K562 (cell line): ENCODE measurements around the gene SPTBN2. TPM values are rescaled to one million over a fixed set of nuclear protein-coding genes. Genes with fewer than 3 reads are reported as not detected.

Experiments
- ATAC-seq: fragments of 200-7000 bp; cut with Tn5 transposase; 3 replicates; pipeline ENCODE4 v1.9.1; 2020; ENCODE audit warnings: moderate library complexity
- BruUV-seq: library from RNA; stranded (reverse); fragments of 400-500 nt; replicated peaks from 2 replicates; lab custom pipeline; 2021; lab: Mats Ljungman, UMichigan
- CTCF ChIA-PET: fragments of 300-600 bp; formaldehyde crosslinking; extraction: SDS; loops from one replicate; lab custom pipeline; 2021; ENCODE audit warnings: low intra/inter-chr PET ratio; lab: Yijun Ruan, JAX
- POLR2A ChIA-PET: fragments of 300-600, 350-650 bp; sonication (Branson Sonifier 250); formaldehyde crosslinking; extraction: SDS; loops from one replicate; lab custom pipeline; 2021; ENCODE audit warnings: antibody characterized with exemption, inconsistent platforms; lab: Yijun Ruan, JAX
- DNase-seq, 4 experiments: peaks; one replicate each; pipeline versions ENCODE4 v3.0.0 to v3.0.0-alpha.2; 2011 to 2018; ENCODE audit warnings: low spot score in 3 of 4, mixed read lengths in 3 of 4; ENCODE audit errors: extremely low read depth in 1 of 4
- FAIRE-seq: peaks from 2 replicates; lab custom pipeline; 2011; peaks lifted over from hg19 to GRCh38; lab: Jason Lieb, UNC
- H2AFZ ChIP-seq: 2 replicates; pipeline ENCODE4 v1.6.0; 2011; ENCODE audit warnings: low read depth, low read length, control low read depth, inconsistent platforms
- H3K27ac ChIP-seq: fragments of 200-600 bp; 3 replicates; pipeline ENCODE4 v1.8.0; 2011; ENCODE audit warnings: low read depth, mild to moderate bottlenecking, control low read depth, inconsistent platforms, low read length, moderate library complexity, mixed read lengths; ENCODE audit errors: extremely low read depth
- H3K27me3 ChIP-seq, 2 experiments: fragments of 300-600 bp in 1 of 2; 2 replicates in 1 of 2; 3 replicates in 1 of 2; pipeline versions ENCODE4 v1.6.0 to v1.8.0; 2011; ENCODE audit warnings: inconsistent platforms in 2 of 2, low read length in 2 of 2, mild to moderate bottlenecking in 1 of 2, mixed read lengths in 1 of 2, moderate library complexity in 1 of 2; ENCODE audit not compliant: control insufficient read depth in 2 of 2, insufficient read depth in 2 of 2
- H3K36me3 ChIP-seq: fragments of 300-600 bp; 3 replicates; pipeline ENCODE4 v1.8.0; 2011; ENCODE audit warnings: mild to moderate bottlenecking, low read length, inconsistent platforms; ENCODE audit not compliant: control insufficient read depth, insufficient read depth
- H3K4me1 ChIP-seq, 2 experiments: fragments of 200-600 bp in 1 of 2; replicated peaks in 1 of 2; 2 replicates in 1 of 2; 3 replicates in 1 of 2; pipeline versions ENCODE4 v1.5.1 to v1.8.0; 2011; ENCODE audit warnings: inconsistent platforms in 2 of 2, low read length in 2 of 2, mild to moderate bottlenecking in 1 of 2, mixed read lengths in 1 of 2, moderate library complexity in 1 of 2; ENCODE audit not compliant: control insufficient read depth in 2 of 2, insufficient read depth in 2 of 2
- H3K4me2 ChIP-seq: 2 replicates; pipeline ENCODE4 v1.6.1; 2011; ENCODE audit warnings: low read length, control low read depth, inconsistent platforms, mixed read lengths; ENCODE audit not compliant: insufficient read depth
- H3K4me3 ChIP-seq: fragments of 200-600 bp; sonication (generic), shearing (Covaris generic); 2 replicates; pipeline ENCODE4 v1.5.1; 2016; ENCODE audit warnings: control low read depth, inconsistent platforms
- H3K79me2 ChIP-seq: fragments of 200-600 bp; 3 replicates; pipeline ENCODE4 v1.8.0; 2011; ENCODE audit warnings: low read length, inconsistent platforms; ENCODE audit not compliant: control insufficient read depth, insufficient read depth
- H3K9ac ChIP-seq, 2 experiments: 2 replicates each; pipeline versions ENCODE4 v1.6.0 to v1.6.1; 2011; ENCODE audit warnings: low read depth in 2 of 2, low read length in 2 of 2, control low read depth in 1 of 2, inconsistent platforms in 1 of 2, mild to moderate bottlenecking in 1 of 2, mixed read lengths in 1 of 2; ENCODE audit not compliant: insufficient read depth in 1 of 2
- H3K9me1 ChIP-seq: one replicate; pipeline ENCODE4 v1.6.0; 2011; ENCODE audit warnings: inconsistent platforms, mild to moderate bottlenecking, low read length, moderate library complexity; ENCODE audit not compliant: control insufficient read depth, insufficient read depth
- H3K9me3 ChIP-seq: replicated peaks from 2 replicates; pipeline ENCODE4 v1.5.1; 2011; ENCODE audit warnings: low read depth, low read length, inconsistent platforms; ENCODE audit not compliant: control insufficient read depth, insufficient read depth
- H4K20me1 ChIP-seq: replicated peaks from 2 replicates; pipeline ENCODE4 v1.6.1; 2011; ENCODE audit warnings: low read length, inconsistent platforms, mixed read lengths; ENCODE audit not compliant: control insufficient read depth, insufficient read depth
- ARNT ChIP-seq, 2 experiments: fragments of 450-650 bp; IDR thresholded peaks; 2 replicates each; pipeline ENCODE4 v1.6.1; 2016; ENCODE audit warnings: mild to moderate bottlenecking in 1 of 2
- CTBP1 ChIP-seq: fragments of 450-650 bp; IDR thresholded peaks from 2 replicates; pipeline ENCODE4 v1.6.1; 2016; ENCODE audit warnings: borderline replicate concordance
- FIP1L1 ChIP-seq: fragments of 200-400 bp; formaldehyde crosslinking; IDR thresholded peaks from 2 replicates; pipeline ENCODE4 v1.6.1; 2018; ENCODE audit warnings: mild to moderate bottlenecking, low read depth, low read length; ENCODE audit not compliant: poor library complexity, severe bottlenecking
- JUN ChIP-seq, 2 experiments: sonication (generic) in 1 of 2; formaldehyde crosslinking in 1 of 2; IDR thresholded peaks; 2 replicates each; pipeline versions ENCODE4 v1.6.1 to v1.8.0; 2012 to 2022; ENCODE audit warnings: borderline replicate concordance in 2 of 2, mild to moderate bottlenecking in 2 of 2, improper control_type of control experiment in 1 of 2, low read depth in 1 of 2, low read length in 1 of 2, missing genetic modification reagents in 1 of 2
- MBD2 ChIP-seq: sonication (generic); IDR thresholded peaks from 2 replicates; pipeline ENCODE4 v1.6.1; 2016; ENCODE audit warnings: low read depth, borderline replicate concordance
- MTA1 ChIP-seq: fragments of 450-650 bp; IDR thresholded peaks from 2 replicates; pipeline ENCODE4 v1.6.1; 2017; ENCODE audit warnings: borderline replicate concordance
- RAD51 ChIP-seq: fragments of 450-650 bp; IDR thresholded peaks from 2 replicates; pipeline ENCODE4 v1.7.1; 2016; ENCODE audit warnings: low read depth, mild to moderate bottlenecking, borderline replicate concordance
- SP1 ChIP-seq: sonication (generic); formaldehyde crosslinking; IDR thresholded peaks from 2 replicates; pipeline ENCODE4 v1.8.1; 2022; ENCODE audit warnings: mild to moderate bottlenecking, missing genetic modification reagents
- TFAM ChIP-seq: fragments of 250-450 bp; sonication (Bioruptor Pico); conservative IDR thresholded peaks from 2 replicates; pipeline ENCODE4 v1.5.0; 2021; ENCODE audit warnings: mild to moderate bottlenecking, moderate library complexity
- ZFX ChIP-seq: sonication (generic); formaldehyde crosslinking; IDR thresholded peaks from 2 replicates; pipeline ENCODE4 v1.8.0; 2022; ENCODE audit warnings: mild to moderate bottlenecking, missing genetic modification reagents, moderate library complexity
- WGBS: fragments of 100-300 bp; shearing (Covaris generic); methylation state at CpG from one replicate; pipeline ENCODE4 v1.1.6; 2016; ENCODE audit warnings: low coverage, mixed read lengths; ENCODE audit not compliant: insufficient coverage; ENCODE audit errors: missing lambda C conversion rate; 5-methylcytosine and 5-hydroxymethylcytosine counted together
- in situ Hi-C: fragments of 300-500 bp; cut with MboI; formaldehyde crosslinking; loops from 4 replicates; pipeline ENCODE4 v1.15.0; 2018; ENCODE audit warnings: inconsistent platforms, mixed read lengths
- intact Hi-C: fragments of 100-400 bp; cut with micrococcal nuclease; formaldehyde crosslinking; loops from 2 replicates; pipeline ENCODE4 v1.14.2; 2022
- polyA plus RNA-seq, 8 experiments: library from polyadenylated mRNA; depleted of rRNA in 4 of 8; stranded (reverse) in 5 of 8; unstranded in 3 of 8; fragments of >200 nt; fragmentation: Nextera tagmentation in 2 of 8; fragmentation: Illumina TruSeq in 1 of 8; extraction: Ambion mirVana in 2 of 8; extraction: Trizol in 1 of 8; gene quantifications; 2 replicates each; pipeline versions ENCODE4 v1.2.1 to v1.2.3, GENCODE V29; 2011 to 2014; ENCODE audit warnings: inconsistent platforms in 1 of 8, missing spikeins in 1 of 8
- total RNA-seq, 7 experiments: library from RNA; depleted of rRNA in 6 of 7; stranded (reverse); fragments of >200 nt in 6 of 7; fragmentation: Illumina TruSeq in 2 of 7; extraction: Trizol in 2 of 7; gene quantifications; 2 replicates each; pipeline versions ENCODE4 v1.2.1 to v1.2.3, GENCODE V29; 2011 to 2021; ENCODE audit warnings: low replicate concordance in 1 of 7
- TF ChIP-seq, protein P1 (sequence below): sonication (generic); formaldehyde crosslinking; IDR thresholded peaks from 2 replicates; pipeline ENCODE4 v1.8.0; 2022; ENCODE audit warnings: mild to moderate bottlenecking, missing genetic modification reagents
- TF ChIP-seq, protein P2 (sequence below): fragments of 200-800 bp; sonication (Bioruptor generic); IDR thresholded peaks from 2 replicates; pipeline ENCODE4 v1.6.1; 2017; ENCODE audit warnings: missing genetic modification characterization, missing compliant biosample characterization
- TF ChIP-seq, protein P3 (sequence below): fragments of 150-350 bp; conservative IDR thresholded peaks from 2 replicates; pipeline ENCODE4 v1.6.1; 2014; ENCODE audit warnings: low read length
- TF ChIP-seq, protein P4 (sequence below): fragments of 450-650 bp; formaldehyde crosslinking; IDR thresholded peaks from 2 replicates; pipeline ENCODE4 v1.4.0; 2020; ENCODE audit warnings: mild to moderate bottlenecking
- TF ChIP-seq, protein P5 (sequence below): fragments of 250-450 bp; sonication (Bioruptor Pico); IDR thresholded peaks from 2 replicates; pipeline ENCODE4 v1.8.0; 2021; ENCODE audit warnings: borderline replicate concordance, mild to moderate bottlenecking, moderate library complexity; ENCODE audit not compliant: poor library complexity, severe bottlenecking

Gene SPTBN2
- total and polyA plus RNA-seq, 9 of the 15 experiments (the other 6 are each of a cell fraction or from before 2014, with no cell fraction given): 0.38 to 56.5 (median 19.7) TPM

DNA sequence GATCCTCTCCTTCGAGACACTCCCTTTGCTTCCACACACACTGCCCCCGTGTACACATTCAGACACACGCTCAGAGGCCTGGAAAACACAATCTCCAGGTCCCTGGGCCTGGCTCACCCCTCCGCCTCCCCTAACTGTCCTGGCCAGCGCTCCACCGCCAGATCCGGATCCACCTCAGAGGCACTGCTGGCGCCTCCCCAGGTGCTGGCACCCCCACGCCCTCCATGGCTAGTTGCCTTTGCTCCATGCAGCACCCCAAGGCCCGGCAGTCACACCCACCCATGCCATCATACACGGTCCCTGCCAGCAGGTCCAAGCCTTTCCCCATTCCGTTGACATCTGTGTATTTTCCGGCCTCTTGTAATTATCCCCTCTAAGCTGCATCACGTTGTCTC is 11.1 kb downstream of the SPTBN2 start:
- ATAC-seq (no peak), DNase-seq (no peak), FAIRE-seq (no peak)
- peaks cover 57% of the 10 kb centered on the region; the same call in 2 of the 3 replicates for H3K36me3 ChIP-seq
- no peak overlapping the region for H2AFZ ChIP-seq
- H3K27ac ChIP-seq: no peak overlapping the region
- H3K9me3 ChIP-seq: no peaks in the 10 kb centered on the region
- peaks cover 0 to 23% of the 10 kb centered on the region in 2 experiments; a peak in 2 of 5 replicates for H3K4me1 ChIP-seq
- 80% methylated on average over 14 of the region's 14 CpGs for WGBS
- no TSS peak for BruUV-seq
- no peak overlapping the region for H3K4me3 ChIP-seq
- H3K4me2 ChIP-seq: no peak overlapping the region
- no peaks in the 10 kb centered on the region for H4K20me1 ChIP-seq
- CTCF ChIA-PET: no interaction called here
- H3K9me1 ChIP-seq: no peaks in the 10 kb centered on the region
- no peaks in the 10 kb centered on the region for H3K27me3 ChIP-seq
- intact Hi-C loops: no loop called here
- no peaks in the 10 kb centered on the region for H3K79me2 ChIP-seq
- POLR2A ChIA-PET: no interaction called here
- no peak overlapping the region; a peak in 2 of 4 replicates for H3K9ac ChIP-seq
- in situ Hi-C loops: no loop called here
- TF ChIP-seq ARNT (IDR thresholded peaks at IDR 0.05) (no peak), FIP1L1 (no peak), CTBP1 (no peak), RAD51 (no peak), MBD2 (no peak), ZFX (no peak), JUN (IDR thresholded peaks at IDR 0.05; ENCODE audit: borderline replicate concordance, low read depth, low read length) (no peak), JUN (CRISPR knock-in tag; IDR thresholded peaks at IDR 0.05; ENCODE audit: borderline replicate concordance) (no peak), SP1 (no peak), TFAM (CRISPR knock-in tag) (no peak), MTA1 (no peak)
- TF ChIP-seq, protein P1, sequence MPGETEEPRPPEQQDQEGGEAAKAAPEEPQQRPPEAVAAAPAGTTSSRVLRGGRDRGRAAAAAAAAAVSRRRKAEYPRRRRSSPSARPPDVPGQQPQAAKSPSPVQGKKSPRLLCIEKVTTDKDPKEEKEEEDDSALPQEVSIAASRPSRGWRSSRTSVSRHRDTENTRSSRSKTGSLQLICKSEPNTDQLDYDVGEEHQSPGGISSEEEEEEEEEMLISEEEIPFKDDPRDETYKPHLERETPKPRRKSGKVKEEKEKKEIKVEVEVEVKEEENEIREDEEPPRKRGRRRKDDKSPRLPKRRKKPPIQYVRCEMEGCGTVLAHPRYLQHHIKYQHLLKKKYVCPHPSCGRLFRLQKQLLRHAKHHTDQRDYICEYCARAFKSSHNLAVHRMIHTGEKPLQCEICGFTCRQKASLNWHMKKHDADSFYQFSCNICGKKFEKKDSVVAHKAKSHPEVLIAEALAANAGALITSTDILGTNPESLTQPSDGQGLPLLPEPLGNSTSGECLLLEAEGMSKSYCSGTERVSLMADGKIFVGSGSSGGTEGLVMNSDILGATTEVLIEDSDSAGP (CRISPR knock-in tag): no peak
- TF ChIP-seq, protein P2, sequence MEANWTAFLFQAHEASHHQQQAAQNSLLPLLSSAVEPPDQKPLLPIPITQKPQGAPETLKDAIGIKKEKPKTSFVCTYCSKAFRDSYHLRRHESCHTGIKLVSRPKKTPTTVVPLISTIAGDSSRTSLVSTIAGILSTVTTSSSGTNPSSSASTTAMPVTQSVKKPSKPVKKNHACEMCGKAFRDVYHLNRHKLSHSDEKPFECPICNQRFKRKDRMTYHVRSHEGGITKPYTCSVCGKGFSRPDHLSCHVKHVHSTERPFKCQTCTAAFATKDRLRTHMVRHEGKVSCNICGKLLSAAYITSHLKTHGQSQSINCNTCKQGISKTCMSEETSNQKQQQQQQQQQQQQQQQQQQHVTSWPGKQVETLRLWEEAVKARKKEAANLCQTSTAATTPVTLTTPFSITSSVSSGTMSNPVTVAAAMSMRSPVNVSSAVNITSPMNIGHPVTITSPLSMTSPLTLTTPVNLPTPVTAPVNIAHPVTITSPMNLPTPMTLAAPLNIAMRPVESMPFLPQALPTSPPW (CRISPR knock-in tag): no peak
- TF ChIP-seq, protein P3, sequence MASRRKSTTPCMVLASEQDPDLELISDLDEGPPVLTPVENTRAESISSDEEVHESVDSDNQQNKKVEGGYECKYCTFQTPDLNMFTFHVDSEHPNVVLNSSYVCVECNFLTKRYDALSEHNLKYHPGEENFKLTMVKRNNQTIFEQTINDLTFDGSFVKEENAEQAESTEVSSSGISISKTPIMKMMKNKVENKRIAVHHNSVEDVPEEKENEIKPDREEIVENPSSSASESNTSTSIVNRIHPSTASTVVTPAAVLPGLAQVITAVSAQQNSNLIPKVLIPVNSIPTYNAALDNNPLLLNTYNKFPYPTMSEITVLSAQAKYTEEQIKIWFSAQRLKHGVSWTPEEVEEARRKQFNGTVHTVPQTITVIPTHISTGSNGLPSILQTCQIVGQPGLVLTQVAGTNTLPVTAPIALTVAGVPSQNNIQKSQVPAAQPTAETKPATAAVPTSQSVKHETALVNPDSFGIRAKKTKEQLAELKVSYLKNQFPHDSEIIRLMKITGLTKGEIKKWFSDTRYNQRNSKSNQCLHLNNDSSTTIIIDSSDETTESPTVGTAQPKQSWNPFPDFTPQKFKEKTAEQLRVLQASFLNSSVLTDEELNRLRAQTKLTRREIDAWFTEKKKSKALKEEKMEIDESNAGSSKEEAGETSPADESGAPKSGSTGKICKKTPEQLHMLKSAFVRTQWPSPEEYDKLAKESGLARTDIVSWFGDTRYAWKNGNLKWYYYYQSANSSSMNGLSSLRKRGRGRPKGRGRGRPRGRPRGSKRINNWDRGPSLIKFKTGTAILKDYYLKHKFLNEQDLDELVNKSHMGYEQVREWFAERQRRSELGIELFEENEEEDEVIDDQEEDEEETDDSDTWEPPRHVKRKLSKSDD: no peak
- TF ChIP-seq, protein P4, sequence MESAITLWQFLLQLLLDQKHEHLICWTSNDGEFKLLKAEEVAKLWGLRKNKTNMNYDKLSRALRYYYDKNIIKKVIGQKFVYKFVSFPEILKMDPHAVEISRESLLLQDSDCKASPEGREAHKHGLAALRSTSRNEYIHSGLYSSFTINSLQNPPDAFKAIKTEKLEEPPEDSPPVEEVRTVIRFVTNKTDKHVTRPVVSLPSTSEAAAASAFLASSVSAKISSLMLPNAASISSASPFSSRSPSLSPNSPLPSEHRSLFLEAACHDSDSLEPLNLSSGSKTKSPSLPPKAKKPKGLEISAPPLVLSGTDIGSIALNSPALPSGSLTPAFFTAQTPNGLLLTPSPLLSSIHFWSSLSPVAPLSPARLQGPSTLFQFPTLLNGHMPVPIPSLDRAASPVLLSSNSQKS (CRISPR knock-in tag): no peak
- TF ChIP-seq, protein P5, sequence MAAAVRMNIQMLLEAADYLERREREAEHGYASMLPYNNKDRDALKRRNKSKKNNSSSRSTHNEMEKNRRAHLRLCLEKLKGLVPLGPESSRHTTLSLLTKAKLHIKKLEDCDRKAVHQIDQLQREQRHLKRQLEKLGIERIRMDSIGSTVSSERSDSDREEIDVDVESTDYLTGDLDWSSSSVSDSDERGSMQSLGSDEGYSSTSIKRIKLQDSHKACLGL (CRISPR knock-in tag): no peak
